DOHH2 (cell line): ENCODE results near the gene SLX4IP.

Experiments
- H3F3A ChIP-seq: fragments of 200-600 bp; sonication (generic), shearing (Covaris generic); 2 replicates; pipeline ENCODE4 v1.6.0; 2016; ENCODE audit warnings: antibody characterized with exemption, mild to moderate bottlenecking; ENCODE audit not compliant: control insufficient read depth, insufficient read depth
- H3K27ac ChIP-seq: fragments of 200-600 bp; sonication (generic); 2 replicates; pipeline ENCODE4 v1.5.1; 2014; ENCODE audit warnings: low read depth, mild to moderate bottlenecking, low read length, moderate library complexity
- H3K27me3 ChIP-seq: fragments of 200-600 bp; sonication (generic); 2 replicates; pipeline ENCODE4 v1.6.1; 2014; ENCODE audit warnings: mild to moderate bottlenecking, low read length, mixed read lengths; ENCODE audit not compliant: control insufficient read depth
- H3K36me3 ChIP-seq: fragments of 200-600 bp; sonication (generic); 2 replicates; pipeline ENCODE4 v1.6.1; 2014; ENCODE audit warnings: mild to moderate bottlenecking, low read length, moderate library complexity, mixed read lengths; ENCODE audit not compliant: control insufficient read depth
- H3K4me1 ChIP-seq: fragments of 200-600 bp; sonication (generic); 2 replicates; pipeline ENCODE4 v1.6.1; 2014; ENCODE audit warnings: mild to moderate bottlenecking, low read length, mixed read lengths; ENCODE audit not compliant: control insufficient read depth
- H3K4me2 ChIP-seq: fragments of 200-600 bp; sonication (generic); 2 replicates; pipeline ENCODE4 v1.6.0; 2014; ENCODE audit warnings: mild to moderate bottlenecking, low read length, moderate library complexity
- H3K4me3 ChIP-seq: fragments of 200-600 bp; sonication (generic); 2 replicates; pipeline ENCODE4 v1.5.1; 2014; ENCODE audit warnings: mild to moderate bottlenecking, low read length, mixed read lengths
- H3K79me2 ChIP-seq: fragments of 200-600 bp; sonication (generic); 2 replicates; pipeline ENCODE4 v1.6.1; 2014; ENCODE audit warnings: mild to moderate bottlenecking, low read length, mixed read lengths; ENCODE audit not compliant: control insufficient read depth
- H3K9me2 ChIP-seq: fragments of 200-600 bp; sonication (generic); replicated peaks from 2 replicates; pipeline ENCODE4 v1.6.1; 2014; ENCODE audit warnings: mild to moderate bottlenecking, low read length, mixed read lengths; ENCODE audit not compliant: control insufficient read depth
- H3K9me3 ChIP-seq: fragments of 200-600 bp; sonication (generic); 2 replicates; pipeline ENCODE4 v1.6.1; 2014; ENCODE audit warnings: antibody characterized with exemption, low read length, mixed read lengths; ENCODE audit not compliant: control insufficient read depth, insufficient read depth
- H4K20me1 ChIP-seq: fragments of 200-600 bp; sonication (generic); 2 replicates; pipeline ENCODE4 v1.6.0; 2014; ENCODE audit warnings: low read depth, mild to moderate bottlenecking, antibody characterized with exemption, low read length, moderate library complexity; ENCODE audit not compliant: control insufficient read depth, insufficient read depth
- EZH2phosphoT487 ChIP-seq: fragments of 200-600 bp; sonication (generic); IDR thresholded peaks from 2 replicates; pipeline ENCODE4 v1.6.1; 2017; ENCODE audit warnings: borderline replicate concordance, mild to moderate bottlenecking, antibody characterized with exemption, low read length, moderate library complexity, mixed read lengths
- TF ChIP-seq, protein P1 (sequence below): fragments of 200-600 bp; sonication (generic); IDR thresholded peaks from one replicate; pipeline ENCODE4 v1.5.1; 2014; ENCODE audit warnings: antibody characterized with exemption, mild to moderate bottlenecking, low read depth, low read length; ENCODE audit not compliant: poor library complexity, severe bottlenecking

Gene SLX4IP

DNA sequence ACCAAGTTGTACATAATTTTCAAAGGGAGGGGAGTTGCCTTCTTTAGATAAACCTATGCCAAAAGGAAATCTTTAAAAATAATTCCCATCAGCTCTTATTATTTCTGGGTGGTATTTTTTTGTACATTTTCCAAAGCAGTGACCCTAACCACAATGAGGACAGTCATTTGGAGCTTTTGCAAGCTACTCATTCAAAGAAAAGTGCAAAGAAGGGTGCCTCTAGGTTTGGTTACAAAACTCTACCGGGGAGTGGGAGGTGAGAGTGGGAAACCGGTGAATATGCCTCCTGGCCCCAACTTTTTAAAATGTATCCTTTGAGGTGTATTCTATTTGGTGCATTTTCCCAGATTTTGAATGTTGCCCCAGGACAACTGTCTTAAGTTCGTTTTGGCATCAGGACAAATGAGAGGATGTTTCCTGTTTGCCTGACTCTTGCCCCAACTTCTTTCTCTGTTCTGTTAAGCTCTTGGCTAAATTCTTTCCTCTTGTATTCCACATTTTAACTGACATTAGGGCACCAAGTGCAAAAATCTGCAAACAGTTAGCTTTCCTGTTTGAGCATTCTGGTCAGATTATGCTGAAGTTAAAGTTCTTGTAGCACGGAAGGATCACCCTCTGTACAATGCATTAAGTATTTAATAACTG, 78.9 kb downstream of the SLX4IP start:
- no peak for TF ChIP-seq EZH2phosphoT487
- TF ChIP-seq, protein P1, sequence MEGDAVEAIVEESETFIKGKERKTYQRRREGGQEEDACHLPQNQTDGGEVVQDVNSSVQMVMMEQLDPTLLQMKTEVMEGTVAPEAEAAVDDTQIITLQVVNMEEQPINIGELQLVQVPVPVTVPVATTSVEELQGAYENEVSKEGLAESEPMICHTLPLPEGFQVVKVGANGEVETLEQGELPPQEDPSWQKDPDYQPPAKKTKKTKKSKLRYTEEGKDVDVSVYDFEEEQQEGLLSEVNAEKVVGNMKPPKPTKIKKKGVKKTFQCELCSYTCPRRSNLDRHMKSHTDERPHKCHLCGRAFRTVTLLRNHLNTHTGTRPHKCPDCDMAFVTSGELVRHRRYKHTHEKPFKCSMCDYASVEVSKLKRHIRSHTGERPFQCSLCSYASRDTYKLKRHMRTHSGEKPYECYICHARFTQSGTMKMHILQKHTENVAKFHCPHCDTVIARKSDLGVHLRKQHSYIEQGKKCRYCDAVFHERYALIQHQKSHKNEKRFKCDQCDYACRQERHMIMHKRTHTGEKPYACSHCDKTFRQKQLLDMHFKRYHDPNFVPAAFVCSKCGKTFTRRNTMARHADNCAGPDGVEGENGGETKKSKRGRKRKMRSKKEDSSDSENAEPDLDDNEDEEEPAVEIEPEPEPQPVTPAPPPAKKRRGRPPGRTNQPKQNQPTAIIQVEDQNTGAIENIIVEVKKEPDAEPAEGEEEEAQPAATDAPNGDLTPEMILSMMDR, result no peak
- Histone ChIP-seq H3K27me3 (no peaks in the 10 kb centered on the region), H3K9me3 (no peaks in the 10 kb centered on the region), H3K9me2 (no peaks in the 10 kb centered on the region), H3K36me3 (no peaks in the 10 kb centered on the region), H3K4me2 (no peak overlapping the region), H3K79me2 (peaks cover 12% of the 10 kb centered on the region; the same call in 1 of the 2 replicates), H3K4me1 (peaks cover 5% of the 10 kb centered on the region), H3K4me3 (no peak overlapping the region), H3F3A (no peaks in the 10 kb centered on the region), H3K27ac (no peak overlapping the region), H4K20me1 (peaks cover 3% of the 10 kb centered on the region; the same call in 1 of the 2 replicates)

DNA sequence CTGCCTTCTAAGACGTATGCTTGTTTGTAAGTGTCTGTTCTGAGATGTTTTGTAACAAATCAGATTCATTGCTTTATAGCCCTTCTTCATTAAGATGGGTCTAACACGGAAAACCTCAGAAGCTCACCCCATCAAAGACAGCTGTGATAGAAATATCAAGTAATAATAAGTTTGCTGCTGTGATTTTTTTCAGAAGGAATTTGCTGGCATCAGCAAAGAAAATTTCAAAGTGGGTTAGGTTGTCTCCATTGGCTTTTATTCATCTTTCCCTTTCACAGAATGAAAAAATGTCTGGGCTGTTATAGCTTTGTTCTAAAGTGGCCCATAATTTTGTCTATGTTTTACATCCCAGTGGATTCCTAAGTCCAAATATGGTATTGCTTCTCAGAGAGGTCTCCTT, 81.4 kb downstream of the SLX4IP start:
- Histone ChIP-seq H3K4me3 (no peak overlapping the region), H3K4me2 (no peak overlapping the region), H3K9me3 (no peaks in the 10 kb centered on the region), H4K20me1 (peaks cover 9% of the 10 kb centered on the region; the same call in 1 of the 2 replicates), H3F3A (no peaks in the 10 kb centered on the region), H3K36me3 (no peaks in the 10 kb centered on the region), H3K79me2 (peaks cover 15% of the 10 kb centered on the region), H3K9me2 (no peaks in the 10 kb centered on the region), H3K27ac (no peak overlapping the region), H3K27me3 (no peaks in the 10 kb centered on the region), H3K4me1 (peaks cover 6% of the 10 kb centered on the region)
- TF ChIP-seq EZH2phosphoT487, result no peak
- TF ChIP-seq, protein P1, result no peak

DNA sequence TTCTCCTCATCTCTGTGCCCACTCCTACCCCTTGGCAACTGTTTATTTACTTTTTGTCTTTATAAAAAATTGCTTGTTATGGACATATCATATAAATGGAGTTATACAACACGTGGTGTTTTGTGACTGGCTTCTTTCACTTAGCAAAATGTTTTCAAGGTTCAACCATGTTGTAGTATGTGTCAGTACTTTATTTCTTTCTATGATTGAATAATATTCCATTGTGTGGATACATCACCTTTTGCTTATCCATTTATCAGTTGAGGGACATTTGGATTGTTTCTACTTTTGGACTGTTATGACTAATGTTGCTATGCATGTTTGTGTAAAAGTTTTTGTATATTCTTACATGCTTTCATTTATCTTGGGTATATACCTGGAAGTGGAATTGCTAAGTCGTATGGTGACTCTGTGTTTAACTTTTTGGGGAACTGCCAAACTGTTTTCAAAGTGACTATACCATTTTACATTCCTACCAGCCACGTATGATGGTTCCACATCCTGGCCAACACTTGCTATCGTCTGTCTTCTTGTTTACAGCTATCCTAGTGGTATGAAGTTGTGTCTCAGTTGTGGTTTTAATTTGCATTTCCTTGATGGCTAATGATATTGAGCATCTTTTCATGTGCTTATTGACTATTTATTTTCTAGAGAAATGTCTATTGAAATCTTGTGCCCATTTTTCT, 84.4 kb downstream of the SLX4IP start:
- no peaks in the 10 kb centered on the region for H3K27me3 ChIP-seq
- H3K36me3 ChIP-seq, result no peaks in the 10 kb centered on the region
- TF ChIP-seq, protein P1, result no peak
- no peak for TF ChIP-seq EZH2phosphoT487
- H3K4me2 ChIP-seq, result no peak overlapping the region
- no peak overlapping the region for H3K4me3 ChIP-seq
- H3K9me3 ChIP-seq, result no peaks in the 10 kb centered on the region
- no peaks in the 10 kb centered on the region for H3F3A ChIP-seq
- H3K9me2 ChIP-seq, result no peaks in the 10 kb centered on the region
- peaks cover 12% of the 10 kb centered on the region; the same call in 1 of the 2 replicates for H4K20me1 ChIP-seq
- no peak overlapping the region for H3K27ac ChIP-seq
- H3K4me1 ChIP-seq, result peaks cover 7% of the 10 kb centered on the region
- peaks cover 28% of the 10 kb centered on the region for H3K79me2 ChIP-seq
